Activated T-cell treated with anti-CD3 and anti-CD28 coated beads for 48 hours (primary cell): ENCODE measurements around the gene GPRC6A.

Experiments
- DNase-seq: peaks from one replicate; pipeline ENCODE4 v3.0.0-alpha.2; 2020; ENCODE audit warnings: low read depth

Gene GPRC6A

GRCh38 chr6:116779573-116780164, 49.2 kb downstream of the GPRC6A start:
- DNase-seq = no peak

GRCh38 chr6:116773886-116774285, 55.0 kb downstream of the GPRC6A start:
- DNase-seq = no peak

DNA sequence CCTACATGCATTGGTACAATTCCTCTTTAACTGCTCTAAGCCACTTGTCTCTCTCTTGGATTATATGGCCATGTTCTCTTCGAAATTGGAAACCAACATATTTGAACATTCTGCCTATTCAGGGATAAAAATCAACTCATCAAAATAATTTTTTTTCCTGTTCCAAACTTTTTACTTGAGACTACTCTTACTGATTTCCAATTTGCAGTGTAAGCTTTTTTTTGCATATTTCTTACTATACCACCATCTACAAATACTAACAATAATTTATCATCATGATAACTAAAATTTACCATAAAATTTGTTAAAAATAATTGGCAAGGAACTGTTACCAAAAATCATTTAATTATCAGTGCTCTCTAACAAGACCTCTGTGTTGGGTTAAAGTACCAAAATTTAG, 56.4 kb downstream of the GPRC6A start:
- no peak for DNase-seq

GRCh38 chr6:116767715-116768114, 61.2 kb downstream of the GPRC6A start:
- DNase-seq = no peak

DNA sequence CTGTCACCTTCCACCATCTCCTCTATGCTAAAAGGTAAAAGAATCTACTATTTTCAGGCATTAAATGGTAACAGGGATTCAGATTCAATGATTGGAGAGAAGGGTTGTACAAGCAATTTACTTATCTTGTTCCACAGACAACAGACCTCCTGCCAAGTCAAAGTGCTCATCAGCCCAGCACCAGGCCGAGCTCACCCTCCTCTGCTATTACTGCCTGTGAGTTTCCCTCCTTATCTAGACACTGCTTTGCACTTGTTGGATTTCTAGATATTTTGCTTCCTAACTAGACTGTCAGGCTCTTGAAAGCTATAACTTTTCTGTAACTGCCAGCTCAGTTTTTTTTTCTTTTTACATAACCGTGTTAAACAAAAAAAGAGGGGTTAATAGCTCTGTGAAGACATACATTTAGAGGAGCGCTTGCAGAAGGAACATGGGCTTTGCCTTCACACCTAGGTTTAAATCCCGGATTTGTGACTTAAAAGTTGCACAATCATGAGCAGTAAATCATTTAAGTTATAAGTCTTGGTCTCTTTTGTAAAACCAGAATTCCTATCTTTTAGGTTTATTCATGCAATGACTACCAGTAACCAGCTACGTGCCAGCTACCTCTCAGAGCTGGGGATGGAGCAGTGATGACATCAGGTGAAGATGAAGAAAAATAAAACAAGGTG, 62.2 kb downstream of the GPRC6A start:
- no peak for DNase-seq

DNA sequence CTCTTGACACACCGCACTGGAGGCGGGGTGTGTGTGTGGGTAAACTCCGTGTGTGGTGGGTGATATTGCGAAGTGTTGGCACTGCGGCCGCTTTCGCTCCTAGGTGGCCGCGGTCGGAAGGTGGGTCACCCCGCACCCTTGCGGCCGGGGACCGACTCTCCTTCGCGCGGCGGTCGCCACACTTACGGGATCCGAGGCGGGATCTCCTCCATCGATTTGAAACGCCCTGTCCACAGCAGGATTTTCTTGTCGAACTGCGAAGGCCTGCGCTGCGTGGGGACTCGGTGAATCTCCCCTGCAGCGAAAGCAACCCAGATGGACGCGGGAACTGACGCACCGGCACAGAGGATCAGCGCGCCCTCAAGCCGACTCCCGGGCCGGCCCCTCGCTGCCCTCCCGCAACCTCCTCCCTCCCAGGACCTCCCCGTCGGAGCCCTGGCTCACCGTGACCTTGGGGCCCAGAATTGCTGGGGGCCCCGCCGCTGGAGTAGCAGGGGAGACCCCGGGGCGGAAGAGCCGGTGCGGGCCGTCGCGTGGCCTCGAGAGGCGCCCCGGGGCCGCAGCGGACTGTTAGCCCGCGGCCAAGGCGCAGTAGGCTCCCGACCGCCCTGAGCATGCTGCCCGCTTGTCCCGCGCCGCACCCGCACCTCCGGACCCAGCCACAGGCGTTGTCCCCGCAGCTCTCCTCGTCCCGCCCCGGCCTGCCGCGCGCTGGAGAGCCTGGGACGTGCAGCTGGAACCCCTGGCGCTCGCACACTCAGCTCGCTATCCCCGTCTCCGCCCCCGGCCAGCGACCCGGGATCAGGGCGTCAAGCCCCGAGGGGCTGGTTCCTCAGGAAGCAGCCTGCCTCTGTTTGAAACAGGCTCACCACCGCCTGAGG, 63.7 kb downstream of the GPRC6A start, which contains the start of gene FAM162B:
FAM162B (minus strand) TSS at position 759 of the 881 bp plus-strand sequence; CDS start at position 616, 143 bp downstream.
- peak; percentile 2 for DNase-seq

- DNase-seq = no peak
These were observed 64.3 kb downstream of the GPRC6A start for GRCh38 chr6:116764629-116764960.

DNA sequence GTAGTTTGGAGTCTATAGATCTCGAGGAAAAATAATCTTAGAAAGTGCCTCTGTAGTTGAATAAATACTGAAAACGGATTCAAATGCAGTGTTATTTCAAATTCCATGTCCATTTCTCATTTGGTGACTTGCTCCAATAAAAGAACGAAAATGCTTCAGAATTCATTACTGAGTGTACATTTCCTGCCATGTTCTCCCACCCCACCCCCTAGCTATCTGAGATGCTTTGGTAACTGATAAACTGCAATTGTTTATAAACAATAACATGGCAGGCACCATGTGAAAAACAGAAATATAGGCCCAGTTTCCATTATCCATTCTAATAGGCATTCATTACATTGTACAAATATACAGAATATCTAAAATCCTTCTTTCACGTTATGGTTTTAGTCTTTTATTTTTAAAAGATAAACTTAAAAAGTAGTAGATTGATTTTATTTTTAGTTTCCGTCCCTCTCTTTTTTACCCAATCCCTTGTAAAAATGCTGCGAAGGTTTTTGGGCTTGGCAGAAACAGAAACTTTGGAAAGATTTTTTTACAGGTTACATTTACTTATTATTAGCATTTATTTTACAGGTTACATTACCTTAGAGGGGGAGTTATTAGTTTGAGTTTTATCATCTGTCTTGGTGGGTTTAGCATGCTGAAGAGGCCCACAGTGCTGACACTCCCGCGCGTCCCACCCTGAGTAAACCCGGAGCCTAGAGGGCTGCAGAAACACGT, 64.8 kb downstream of the GPRC6A start:
- DNase-seq = no peak

GRCh38 chr6:116763048-116763447, 65.8 kb downstream of the GPRC6A start:
- DNase-seq = no peak

DNA sequence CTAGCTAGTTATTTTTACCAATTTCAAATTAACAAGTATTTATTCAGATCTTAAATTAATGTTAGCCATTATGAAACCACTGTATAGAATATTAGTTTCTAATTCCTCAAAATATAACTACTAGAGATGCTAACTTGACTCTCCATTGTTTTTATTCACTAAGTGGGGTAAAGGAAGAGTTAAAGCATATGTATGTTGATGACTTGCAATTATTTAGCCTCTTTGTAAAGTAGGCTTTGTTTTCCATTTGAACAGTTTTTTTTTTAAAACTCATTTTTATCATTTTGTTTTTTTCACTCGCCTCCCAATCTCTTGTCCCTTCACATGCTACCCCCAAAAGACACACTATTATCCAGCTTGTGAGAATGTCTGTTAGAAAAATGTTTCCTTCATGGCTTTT, 66.6 kb downstream of the GPRC6A start:
- DNase-seq = no peak

DNA sequence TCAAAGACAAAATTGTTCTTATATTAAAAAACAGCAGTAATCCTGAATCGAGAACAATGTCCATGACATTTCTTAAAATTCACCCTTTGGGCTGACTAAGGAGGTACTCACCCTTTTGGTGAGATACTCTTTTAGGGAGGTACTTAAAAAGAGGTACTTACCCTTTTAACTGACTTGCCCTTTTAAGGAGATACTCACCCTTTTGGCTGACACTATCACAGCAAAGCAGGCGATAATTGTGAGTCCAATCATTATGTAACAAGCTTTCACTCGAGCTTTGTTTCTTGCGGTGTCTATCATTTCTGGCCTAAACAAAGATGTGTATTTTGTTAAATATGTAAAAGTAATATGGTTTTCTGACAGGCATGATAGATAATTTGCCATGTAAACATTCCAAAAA, 67.1 kb downstream of the GPRC6A start:
- DNase-seq = no peak

- DNase-seq = no peak
These were observed 83.7 kb downstream of the GPRC6A start for GRCh38 chr6:116745176-116745575.
